Liver (tissue), 3 donors: ENCODE data around the gene THBS1.

Source experiments
- CTCF ChIP-seq: fragments of 150-350 bp; IDR thresholded peaks from 2 replicates; pipeline ENCODE4 v1.5.1; 2017; ENCODE audit warnings: improper control_type of control experiment, low read depth, low read length; ENCODE audit not compliant: missing input control
- FOXA2 ChIP-seq: IDR thresholded peaks from 2 replicates; pipeline ENCODE4 v1.6.1; 2016; ENCODE audit warnings: antibody characterized with exemption
- JUND ChIP-seq, 2 donors: IDR thresholded peaks; 2 replicates each; pipeline ENCODE4 v1.6.1; 2016; ENCODE audit warnings: antibody characterized with exemption in 2 of 2
- TF ChIP-seq, protein P1 (sequence below): IDR thresholded peaks from 2 replicates; pipeline ENCODE4 v1.6.1; 2016; ENCODE audit warnings: antibody characterized with exemption
- donor health status: healthy.
- donor health status: healthy.

GRCh38 chr15:39625451-39625850, 44.6 kb downstream of the THBS1 start:
- no peak for TF ChIP-seq CTCF
- no peak for TF ChIP-seq FOXA2
- no peak for TF ChIP-seq JUND (IDR thresholded peaks at IDR 0.05)
- TF ChIP-seq, protein P1, sequence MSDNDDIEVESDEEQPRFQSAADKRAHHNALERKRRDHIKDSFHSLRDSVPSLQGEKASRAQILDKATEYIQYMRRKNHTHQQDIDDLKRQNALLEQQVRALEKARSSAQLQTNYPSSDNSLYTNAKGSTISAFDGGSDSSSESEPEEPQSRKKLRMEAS, result no peak
